Anterior cingulate cortex (tissue), 58 donors: ENCODE data around the gene NDNF.

ENCODE experiments used
- DNase-seq, 58 donors: peaks; one replicate each; lab custom pipeline; 2025; lab: John Stamatoyannopoulos, UW

NDNF gene

GRCh38 chr4:121071640-121072223 lies 603 bp downstream of the NDNF start:
- no peak for DNase-seq

- peak in 3 of 58 donors; percentile 3 to 11 (median 5) for DNase-seq
Measured at GRCh38 chr4:121070696-121071639, 1.4 kb downstream of the NDNF start.

DNA sequence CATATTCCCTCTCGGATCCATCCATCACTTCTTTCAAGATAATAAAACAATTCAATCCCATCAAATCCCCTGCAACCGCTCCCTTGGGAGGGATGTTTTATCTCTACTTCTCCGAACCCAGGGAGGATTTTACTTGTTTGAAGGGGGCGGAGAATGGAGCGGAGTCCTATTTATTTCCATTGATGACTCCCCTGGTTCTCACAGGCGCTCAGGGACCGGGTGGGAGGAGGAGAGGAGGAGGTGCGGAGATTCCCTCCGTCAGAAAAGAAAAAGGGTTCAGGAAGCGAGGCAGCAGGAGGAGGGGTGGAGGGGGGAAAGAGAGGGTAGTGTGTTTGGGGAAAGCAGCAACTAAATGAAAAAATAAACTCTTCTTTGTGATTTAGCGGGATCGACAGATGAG lies 2.1 kb downstream of the NDNF start:
- no peak for DNase-seq

GRCh38 chr4:121069430-121069829 lies 2.9 kb downstream of the NDNF start:
- DNase-seq: no peak

- DNase-seq: no peak
Measured at GRCh38 chr4:121064482-121064881, 7.9 kb downstream of the NDNF start.

DNA sequence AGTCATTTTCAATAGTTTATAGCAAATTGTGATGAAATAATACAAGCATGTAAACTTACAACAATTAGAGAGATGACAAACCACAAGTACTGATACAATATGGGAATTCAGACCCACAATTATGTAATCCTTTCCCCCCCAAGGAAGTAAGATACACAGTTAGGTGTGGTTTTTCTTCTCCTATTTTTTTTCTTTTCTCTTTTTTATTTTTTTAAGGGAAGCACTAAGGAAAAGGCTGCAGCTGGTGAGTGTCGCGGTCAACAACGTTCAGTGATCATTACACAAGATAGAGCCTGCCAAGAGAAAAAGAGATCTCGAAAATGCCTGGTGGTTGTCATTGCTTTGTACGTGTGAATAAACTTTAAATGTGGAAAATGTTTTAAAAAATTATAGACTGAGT lies 9.8 kb downstream of the NDNF start:
- DNase-seq: no peak

DNA sequence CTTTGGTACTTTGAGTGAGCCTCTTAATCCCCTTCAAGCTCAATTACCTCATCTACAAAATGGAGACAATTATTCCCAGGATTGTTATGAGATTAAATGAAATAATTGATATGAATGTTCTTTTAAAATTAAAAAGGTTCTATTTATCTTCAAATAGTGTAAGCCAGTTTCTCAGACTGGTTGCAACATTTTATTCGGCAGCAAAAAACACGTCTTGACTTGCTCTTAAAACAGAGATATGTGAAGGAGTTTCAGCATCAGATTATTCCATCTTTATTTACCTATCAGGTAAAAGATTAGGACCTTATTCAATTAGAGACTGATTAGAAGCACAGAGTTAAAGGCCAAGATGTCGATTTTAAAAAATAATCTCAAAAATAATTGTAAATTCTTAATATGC lies 10.5 kb downstream of the NDNF start:
- no peak for DNase-seq

DNA sequence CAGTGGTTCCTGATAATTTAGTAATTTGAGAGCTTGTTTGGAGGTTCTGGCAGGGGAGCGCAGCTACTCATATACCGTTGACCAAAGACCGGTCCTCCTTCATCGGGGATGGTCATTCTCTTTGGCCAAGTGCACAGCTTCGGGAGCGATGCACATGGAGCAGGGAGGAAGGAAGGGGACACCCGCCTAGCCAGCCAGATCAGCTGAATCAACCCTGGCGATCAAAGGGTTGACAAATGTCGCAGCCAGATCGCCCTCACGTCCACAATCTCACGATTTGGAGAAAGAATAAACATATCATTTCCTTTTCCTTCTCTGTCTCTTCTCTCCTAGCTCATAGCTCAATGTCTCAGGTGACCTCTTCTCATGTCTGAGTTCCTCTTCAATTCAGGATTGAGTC lies 11.1 kb downstream of the NDNF start:
- DNase-seq: no peak

GRCh38 chr4:121057466-121057922 lies 14.8 kb downstream of the NDNF start:
- DNase-seq: no peak

- DNase-seq: no peak
Measured at GRCh38 chr4:121056066-121056465, 16.3 kb downstream of the NDNF start.

DNA sequence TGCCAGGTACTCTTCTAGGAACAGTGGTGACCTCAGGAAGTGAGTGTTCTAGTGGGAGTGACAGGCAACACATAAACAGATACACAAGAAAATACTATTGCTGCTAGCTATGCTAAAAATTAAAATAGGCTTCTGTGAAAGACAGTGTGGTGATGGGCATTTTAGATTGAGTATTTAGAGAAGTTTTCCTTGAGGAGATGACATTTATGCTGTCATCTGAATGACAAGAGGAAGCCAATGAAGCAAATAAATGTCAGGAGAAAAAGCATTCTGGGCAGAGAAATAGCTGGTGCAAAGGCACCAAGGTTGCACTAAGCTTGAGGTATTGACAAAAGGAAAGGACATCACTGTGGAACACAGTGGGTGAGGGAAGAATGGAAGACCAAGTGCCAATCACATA lies 18.0 kb downstream of the NDNF start:
- DNase-seq: no peak

DNA sequence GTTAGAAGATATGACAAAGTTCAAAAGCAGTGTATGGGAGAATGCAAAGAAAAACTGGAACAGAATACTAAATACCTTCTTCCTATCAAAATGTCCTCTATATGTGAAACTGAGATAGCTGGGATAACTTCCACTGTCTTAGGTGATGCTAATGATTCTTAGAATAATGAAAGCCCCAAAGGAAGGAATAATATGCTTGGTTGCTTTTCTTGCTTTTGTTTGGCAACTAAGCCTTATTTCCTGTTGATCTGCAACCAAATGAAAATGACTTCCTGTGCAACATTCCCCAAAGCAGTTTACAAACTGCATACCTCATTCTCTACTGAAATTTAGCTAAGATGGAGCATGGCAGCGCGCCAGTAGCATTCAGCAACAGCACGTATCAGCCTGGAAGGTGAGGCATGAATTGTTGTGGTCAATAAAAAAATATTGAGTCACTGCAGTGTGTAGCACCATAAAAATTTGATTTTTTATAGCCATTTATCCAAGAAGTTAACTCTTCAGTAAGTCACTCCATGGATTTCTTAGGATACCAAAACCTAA lies 18.7 kb downstream of the NDNF start:
- no peak for DNase-seq

DNA sequence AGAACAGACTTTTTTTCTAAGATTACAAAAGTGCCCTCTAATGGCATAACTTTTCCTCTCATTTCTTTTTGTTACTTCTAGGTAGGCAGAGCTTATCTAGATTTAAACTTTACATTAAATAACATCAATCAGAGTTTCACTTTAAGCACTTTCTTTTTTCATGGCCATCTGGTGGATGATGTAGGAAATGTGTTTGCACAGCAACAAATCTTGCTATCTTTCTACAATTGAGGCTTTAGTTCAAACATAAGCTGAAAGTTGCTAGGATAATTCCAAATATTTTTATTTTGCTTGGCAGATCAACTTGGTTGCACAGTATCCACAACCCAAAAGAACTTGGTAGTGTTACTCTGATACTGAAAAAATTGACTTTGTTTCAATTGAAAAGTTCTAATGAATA lies 22.0 kb downstream of the NDNF start:
- DNase-seq: peak in 1 of 58 donors; percentile 2

GRCh38 chr4:121049072-121049599 lies 23.2 kb downstream of the NDNF start:
- DNase-seq: no peak

DNA sequence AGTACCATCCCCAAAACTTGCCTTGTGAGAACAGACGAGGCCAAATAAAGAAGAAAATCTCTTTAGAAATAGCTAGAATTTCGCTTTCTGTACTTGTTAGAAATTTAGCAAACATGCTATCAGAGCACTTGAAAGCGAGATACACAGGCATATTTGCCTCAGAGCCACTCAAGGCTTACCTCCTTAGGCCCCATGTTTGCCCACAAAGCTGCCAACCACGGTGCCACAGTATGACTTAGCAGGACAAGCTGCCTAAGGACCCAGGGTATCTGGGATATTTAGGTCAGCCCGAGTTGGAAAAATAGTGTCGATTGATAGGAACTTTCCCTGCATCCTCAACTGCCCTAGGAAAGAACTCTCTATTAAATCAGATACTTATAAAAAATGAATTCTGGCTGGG lies 24.2 kb downstream of the NDNF start:
- no peak for DNase-seq

DNA sequence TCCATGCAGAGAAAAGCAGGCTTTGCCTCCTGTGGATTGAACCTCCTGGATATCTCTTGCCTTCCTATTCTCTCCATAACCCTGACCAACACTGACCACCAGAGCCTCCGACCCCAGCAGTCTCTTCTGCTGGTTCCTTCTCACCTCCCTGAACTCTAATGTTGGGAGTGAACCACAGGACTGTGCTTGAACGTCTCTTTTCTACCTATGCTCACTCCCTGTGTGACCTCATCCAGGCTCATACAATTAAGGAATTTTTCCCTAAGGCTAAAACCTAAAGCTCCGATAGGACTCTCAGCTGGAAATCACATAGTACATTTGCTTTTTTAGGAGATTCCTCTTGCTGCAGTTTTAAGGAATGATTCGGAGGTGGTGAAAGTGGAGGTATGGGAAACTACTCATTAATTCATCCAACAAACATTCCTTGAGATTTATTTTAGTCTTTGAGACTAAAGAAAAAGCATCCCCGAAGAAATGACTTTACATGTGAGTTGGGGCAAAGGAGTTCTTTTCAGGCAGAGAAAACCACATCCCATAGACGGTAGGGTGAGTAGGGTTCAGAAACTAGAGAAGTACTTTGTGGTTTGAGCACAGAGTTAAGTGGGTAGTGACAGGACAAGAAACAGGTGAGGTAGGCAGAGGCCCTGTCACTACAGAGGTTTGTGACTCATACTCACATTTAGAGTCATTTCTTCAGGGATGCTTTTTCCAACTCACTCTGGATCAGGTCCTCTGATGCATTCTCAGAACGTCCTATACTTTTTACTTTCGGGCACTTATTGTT lies 30.8 kb downstream of the NDNF start:
- no peak for DNase-seq

GRCh38 chr4:121034017-121034416 lies 38.3 kb downstream of the NDNF start:
- no peak for DNase-seq

GRCh38 chr4:121030711-121031110 lies 41.6 kb downstream of the NDNF start:
- no peak for DNase-seq

DNA sequence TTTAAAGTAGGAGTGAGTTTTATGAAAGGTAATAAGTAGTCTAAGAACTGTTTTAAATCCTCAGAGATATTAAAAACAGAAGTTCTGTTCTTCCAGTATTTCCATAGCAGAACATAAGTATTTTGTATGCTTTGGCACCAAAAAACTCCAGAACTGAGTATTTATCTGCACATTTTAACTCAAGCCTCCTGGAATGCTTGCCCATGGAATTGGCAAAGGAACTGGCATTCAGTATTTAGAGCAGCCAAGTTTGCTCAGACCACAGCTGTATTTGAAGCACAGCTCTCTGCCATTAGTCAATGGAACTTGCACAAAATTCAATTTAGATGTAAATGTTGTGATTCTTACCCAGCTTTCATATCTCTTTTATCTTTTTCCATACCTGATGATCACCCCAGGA lies 42.2 kb downstream of the NDNF start:
- DNase-seq: no peak

- DNase-seq: no peak
Measured at GRCh38 chr4:121026034-121026433, 46.3 kb downstream of the NDNF start.

- no peak for DNase-seq
Measured at GRCh38 chr4:121025540-121025939, 46.8 kb downstream of the NDNF start.
